Prostate gland (tissue), 2 donors: Measurements from ENCODE around the gene CCDC85B. TPM values are rescaled to one million over a fixed set of nuclear protein-coding genes. Genes with fewer than 3 reads are reported as not detected.

Experiments
- DNase-seq: peaks from one replicate; pipeline ENCODE4 v3.0.0-alpha.2; 2019; ENCODE audit warnings: low spot score
- H3K27ac ChIP-seq, 2 donors: fragments of 200-600 bp; sonication (generic); 2 replicates each; pipeline ENCODE4 v1.5.1; 2017 to 2019
- H3K27me3 ChIP-seq: fragments of 200-600 bp; sonication (generic); replicated peaks from 2 replicates; pipeline ENCODE4 v1.5.1; 2019; ENCODE audit not compliant: insufficient read depth
- H3K36me3 ChIP-seq, 2 donors: fragments of 200-600 bp; sonication (generic); 1 replicate in 1 of 2; 2 replicates in 1 of 2; pipeline versions ENCODE4 v1.5.1 to v1.8.1; 2017 to 2019
- H3K4me1 ChIP-seq: fragments of 200-600 bp; sonication (generic); replicated peaks from 2 replicates; pipeline ENCODE4 v1.5.1; 2019
- H3K4me3 ChIP-seq, 2 donors: fragments of 200-600 bp; sonication (generic); 2 replicates each; pipeline ENCODE4 v1.5.1; 2017 to 2019
- H3K9me3 ChIP-seq: fragments of 200-600 bp; sonication (generic); 2 replicates; pipeline ENCODE4 v1.5.1; 2017
- CTCF ChIP-seq, 4 experiments: fragments of 200-600 bp in 2 of 4; fragments of 450-650 bp in 2 of 4; sonication (generic) in 2 of 4; IDR thresholded peaks; 1 replicate in 3 of 4; 2 replicates in 1 of 4; pipeline ENCODE4 v1.5.1; 2016 to 2019; ENCODE audit warnings: antibody characterized with exemption in 4 of 4, mild to moderate bottlenecking in 2 of 4, moderate library complexity in 2 of 4
- POLR2A ChIP-seq: fragments of 450-650 bp; IDR thresholded peaks from one replicate; pipeline ENCODE4 v1.6.1; 2016; ENCODE audit warnings: antibody characterized with exemption, mild to moderate bottlenecking
- POLR2AphosphoS5 ChIP-seq: sonication (generic); formaldehyde crosslinking; IDR thresholded peaks from one replicate; pipeline ENCODE4 v1.6.1; 2017; ENCODE audit warnings: antibody characterized with exemption
- WGBS: methylation state at CpG from one replicate; pipeline ENCODE4 v1.1.5; 2018; 5-methylcytosine and 5-hydroxymethylcytosine counted together
- intact Hi-C: fragments of 100-400 bp; cut with DNase I; formaldehyde crosslinking; loops from one replicate; pipeline ENCODE4 v1.14.2; 2022
- total RNA-seq, 2 donors: library from RNA; depleted of rRNA; stranded (reverse); fragments of >200 nt; gene quantifications; one replicate each; pipeline ENCODE4 v1.1.0, GENCODE V29; 2016

CCDC85B gene
- total RNA-seq, 2 donors from 2014 or later, result 40.4 to 55.0 TPM

GRCh38 chr11:65862191-65862735 lies 28.2 kb upstream of the CCDC85B start:
- Histone ChIP-seq H3K36me3 (peaks cover 12 to 24% of the 10 kb centered on the region in 2 donors), H3K9me3 (no peaks in the 10 kb centered on the region), H3K27ac (no peak overlapping the region), H3K4me1 (peaks cover 7% of the 10 kb centered on the region), H3K27me3 (no peaks in the 10 kb centered on the region), H3K4me3 (no peak overlapping the region)
- DNase-seq, result no peak
- TF ChIP-seq CTCF (IDR thresholded peaks at IDR 0.05) (no peak), POLR2A (no peak), POLR2AphosphoS5 (no peak)
- intact Hi-C loops, result no loop called here
- 73% methylated on average over 5 of the region's 5 CpGs for WGBS

- Histone ChIP-seq H3K4me1 (peaks cover 7% of the 10 kb centered on the region), H3K27ac (no peak overlapping the region), H3K36me3 (peaks cover 12 to 24% of the 10 kb centered on the region in 2 donors), H3K27me3 (no peaks in the 10 kb centered on the region), H3K9me3 (no peaks in the 10 kb centered on the region), H3K4me3 (no peak overlapping the region)
- intact Hi-C loops, result no loop called here
- WGBS, result 89% methylated on average over 24 of the region's 24 CpGs
- DNase-seq, result no peak
- no peak for TF ChIP-seq POLR2AphosphoS5
- no peak for TF ChIP-seq CTCF (IDR thresholded peaks at IDR 0.05)
- TF ChIP-seq POLR2A, result no peak
Measured at GRCh38 chr11:65862941-65863888, 27.3 kb upstream of the CCDC85B start.

DNA sequence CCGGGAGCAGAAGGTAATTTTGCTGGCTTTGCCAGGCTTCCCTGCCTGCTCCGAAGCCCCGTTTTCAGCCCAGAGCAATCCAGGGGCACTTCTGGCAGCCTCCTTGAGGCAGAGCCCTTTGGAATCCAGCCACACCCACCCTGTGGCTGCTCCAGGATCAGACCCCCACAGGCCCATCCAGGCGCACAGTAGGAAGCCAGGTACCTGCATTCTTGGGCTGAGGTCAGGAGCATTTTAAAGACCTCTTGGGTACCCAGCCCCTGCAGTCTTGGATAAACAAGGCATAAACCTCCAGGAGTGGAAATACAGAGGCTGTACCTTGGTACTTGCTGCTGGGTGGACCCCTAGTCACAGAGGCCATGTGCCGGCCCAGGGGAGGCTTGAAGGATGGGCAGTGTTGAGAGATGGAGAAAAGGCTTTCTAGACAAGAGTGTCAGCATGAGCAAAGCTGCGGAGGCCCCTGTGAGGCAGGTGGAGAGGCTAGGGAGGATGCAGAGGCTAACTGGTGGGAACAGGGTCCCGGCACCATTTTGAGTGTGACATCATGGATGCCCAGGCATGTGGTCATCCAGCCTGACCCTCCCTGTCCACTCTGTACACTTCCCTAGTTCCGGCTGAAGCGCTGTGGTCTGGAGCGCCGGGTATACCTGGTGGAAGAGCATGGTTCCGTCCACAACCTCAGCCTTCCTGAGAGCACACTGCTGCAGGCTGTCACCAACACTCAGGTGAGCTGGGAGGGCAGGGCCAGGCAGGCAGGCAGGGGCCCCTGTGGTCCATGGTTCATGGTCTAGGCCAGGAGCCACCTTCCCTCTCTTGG lies 26.4 kb upstream of the CCDC85B start:
- Histone ChIP-seq H3K27ac (no peak overlapping the region), H3K4me1 (peaks cover 7% of the 10 kb centered on the region), H3K9me3 (no peaks in the 10 kb centered on the region), H3K36me3 (peaks cover 12 to 24% of the 10 kb centered on the region in 2 donors), H3K4me3 (no peak overlapping the region), H3K27me3 (no peaks in the 10 kb centered on the region)
- WGBS, result 86% methylated on average over 12 of the region's 12 CpGs
- no peak for DNase-seq
- intact Hi-C loops, result no loop called here
- TF ChIP-seq CTCF (IDR thresholded peaks at IDR 0.05) (no peak), POLR2A (no peak), POLR2AphosphoS5 (no peak)

DNA sequence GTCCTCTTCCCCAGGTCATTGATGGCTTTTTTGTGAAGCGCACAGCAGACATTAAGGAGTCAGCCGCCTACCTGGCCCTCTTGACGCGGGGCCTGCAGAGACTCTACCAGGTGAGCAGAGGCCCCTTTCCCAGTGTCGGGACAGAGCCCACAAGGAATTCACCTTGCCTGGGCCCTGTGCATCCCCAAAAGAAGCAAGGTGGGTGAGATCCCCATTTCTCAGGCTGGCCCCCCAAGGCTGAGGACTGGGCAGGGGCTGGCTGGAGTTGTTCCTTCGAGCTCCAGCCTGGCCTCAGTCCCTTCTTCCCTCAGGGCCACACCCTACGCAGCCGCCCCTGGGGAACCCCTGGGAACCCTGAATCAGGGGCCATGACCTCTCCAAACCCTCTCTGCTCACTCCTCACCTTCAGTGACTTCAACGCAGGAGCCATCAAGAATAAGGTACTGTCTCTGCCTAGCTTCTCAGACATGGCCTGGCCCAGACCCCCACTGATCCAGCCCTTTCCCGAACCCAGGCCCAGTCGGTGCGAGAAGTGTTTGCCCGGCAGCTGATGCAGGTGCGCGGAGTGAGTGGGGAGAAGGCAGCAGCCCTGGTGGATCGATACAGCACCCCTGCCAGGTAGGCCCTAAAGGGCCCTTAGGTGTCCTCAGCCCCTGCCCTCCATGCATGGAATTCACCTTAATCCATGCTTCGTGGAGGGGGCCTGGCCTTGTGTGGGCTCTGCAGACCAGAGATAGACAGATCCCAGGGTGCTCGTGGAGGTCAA lies 25.6 kb upstream of the CCDC85B start:
- H3K4me3 ChIP-seq, result no peak overlapping the region
- H3K27ac ChIP-seq, result no peak overlapping the region
- 85% methylated on average over 18 of the region's 18 CpGs for WGBS
- DNase-seq, result no peak
- H3K9me3 ChIP-seq, result no peaks in the 10 kb centered on the region
- intact Hi-C loops, result no loop called here
- peaks cover 7% of the 10 kb centered on the region for H3K4me1 ChIP-seq
- peaks cover 12 to 24% of the 10 kb centered on the region in 2 donors for H3K36me3 ChIP-seq
- TF ChIP-seq CTCF (IDR thresholded peaks at IDR 0.05) (no peak), POLR2AphosphoS5 (no peak), POLR2A (no peak)
- no peaks in the 10 kb centered on the region for H3K27me3 ChIP-seq
